Liver (tissue), 9 donors: Measurements from ENCODE around the gene CDK13. TPM values are rescaled to one million over a fixed set of nuclear protein-coding genes. Genes with fewer than 3 reads are reported as not detected.
"Not testable (repeated sequence)": the region's sequence is repeated elsewhere in the genome, so short reads cannot be mapped to it uniquely, and the experiment has no call there.

Source experiments
- DNase-seq: peaks from one replicate; pipeline ENCODE4 v3.0.0-alpha.2; 2017; ENCODE audit warnings: low spot score
- H3K27ac ChIP-seq, 2 donors: one replicate each; pipeline ENCODE4 v1.7.0; 2013; ENCODE audit warnings: inconsistent platforms in 2 of 2, low read length in 2 of 2, control low read depth in 1 of 2, low read depth in 1 of 2, mild to moderate bottlenecking in 1 of 2
- H3K27me3 ChIP-seq, 4 donors: one replicate each; pipeline versions ENCODE4 v1.6.1 to v1.7.0; 2013; ENCODE audit warnings: low read length in 3 of 4, inconsistent platforms in 1 of 4, mild to moderate bottlenecking in 1 of 4, moderate library complexity in 1 of 4; ENCODE audit not compliant: control insufficient read depth in 4 of 4, insufficient read depth in 4 of 4
- H3K36me3 ChIP-seq, 4 donors: one replicate each; pipeline versions ENCODE4 v1.6.1 to v1.7.0; 2013; ENCODE audit warnings: low read length in 3 of 4, mild to moderate bottlenecking in 3 of 4, low read depth in 1 of 4, moderate library complexity in 1 of 4; ENCODE audit not compliant: control insufficient read depth in 4 of 4, insufficient read depth in 3 of 4
- H3K4me1 ChIP-seq, 4 donors: one replicate each; pipeline versions ENCODE4 v1.6.1 to v1.7.0; 2013; ENCODE audit warnings: low read length in 3 of 4, mild to moderate bottlenecking in 3 of 4, moderate library complexity in 1 of 4; ENCODE audit not compliant: control insufficient read depth in 4 of 4, insufficient read depth in 4 of 4
- H3K4me3 ChIP-seq, 3 donors: one replicate each; pipeline versions ENCODE4 v1.6.1 to v1.7.0; 2013; ENCODE audit warnings: low read length in 3 of 3, control low read depth in 1 of 3, low read depth in 1 of 3, mild to moderate bottlenecking in 1 of 3
- H3K9ac ChIP-seq, 2 donors: one replicate each; pipeline ENCODE4 v1.7.0; 2013; ENCODE audit warnings: low read length in 2 of 2, mild to moderate bottlenecking in 2 of 2, moderate library complexity in 2 of 2, control low read depth in 1 of 2, low read depth in 1 of 2
- H3K9me3 ChIP-seq, 4 donors: one replicate each; pipeline versions ENCODE4 v1.6.1 to v1.7.0; 2013; ENCODE audit warnings: low read length in 3 of 4; ENCODE audit not compliant: control insufficient read depth in 4 of 4
- CTCF ChIP-seq: fragments of 150-350 bp; IDR thresholded peaks from 2 replicates; pipeline ENCODE4 v1.5.1; 2017; ENCODE audit warnings: improper control_type of control experiment, low read depth, low read length; ENCODE audit not compliant: missing input control
- FOXA1 ChIP-seq: IDR thresholded peaks from 2 replicates; pipeline ENCODE4 v1.6.1; 2016; ENCODE audit warnings: antibody characterized with exemption
- FOXA2 ChIP-seq: IDR thresholded peaks from 2 replicates; pipeline ENCODE4 v1.6.1; 2016; ENCODE audit warnings: antibody characterized with exemption
- GABPA ChIP-seq, 2 donors: IDR thresholded peaks in 1 of 2; conservative IDR thresholded peaks in 1 of 2; 2 replicates each; pipeline ENCODE4 v1.6.1; 2016; ENCODE audit warnings: antibody characterized with exemption in 2 of 2, mild to moderate bottlenecking in 1 of 2, moderate library complexity in 1 of 2
- HNF4A ChIP-seq, 2 donors: conservative IDR thresholded peaks; 2 replicates each; pipeline ENCODE4 v1.6.1; 2016; ENCODE audit warnings: antibody characterized with exemption in 2 of 2, mild to moderate bottlenecking in 2 of 2
- NR2F2 ChIP-seq: IDR thresholded peaks from 2 replicates; pipeline ENCODE4 v1.6.1; 2016; ENCODE audit warnings: antibody characterized with exemption
- RAD21 ChIP-seq, 2 donors: IDR thresholded peaks; 2 replicates each; pipeline ENCODE4 v1.6.1; 2016; ENCODE audit warnings: antibody characterized with exemption in 2 of 2, mild to moderate bottlenecking in 2 of 2
- SP1 ChIP-seq: IDR thresholded peaks from 2 replicates; pipeline ENCODE4 v1.6.1; 2018; ENCODE audit warnings: antibody characterized with exemption, mild to moderate bottlenecking
- YY1 ChIP-seq: IDR thresholded peaks from 2 replicates; pipeline ENCODE4 v1.6.1; 2016; ENCODE audit warnings: antibody characterized with exemption, mild to moderate bottlenecking
- WGBS: extraction: QIAGEN DNeasy Blood & Tissue Kit; methylation state at CpG from one replicate; pipeline ENCODE4 v1.1.7; 2013; 5-methylcytosine and 5-hydroxymethylcytosine counted together
- polyA plus RNA-seq, 2 donors: library from polyadenylated mRNA; stranded (reverse) in 1 of 2; unstranded in 1 of 2; fragments of 200-250 nt in 1 of 2; fragments of >200 nt in 1 of 2; fragmentation: Nextera tagmentation in 1 of 2; extraction: Ambion mirVana in 1 of 2; gene quantifications; one replicate each; pipeline versions ENCODE4 v1.2.1 to v1.2.3, GENCODE V29; 2013 to 2015
- total RNA-seq, 2 donors: library from RNA; depleted of rRNA; stranded (reverse); fragments of >200 nt; gene quantifications; one replicate each; pipeline ENCODE4 v1.2.3, GENCODE V29; 2014
- TF ChIP-seq, protein P1 (sequence below): IDR thresholded peaks from 2 replicates; pipeline ENCODE4 v1.6.1; 2016; ENCODE audit warnings: antibody characterized with exemption
- TF ChIP-seq, protein P2 (sequence below): IDR thresholded peaks from 2 replicates; pipeline ENCODE4 v1.6.1; 2016; ENCODE audit warnings: antibody characterized with exemption
- donor health status: healthy.
- donor health status: healthy.
- donor health status: healthy.
- donor health status: healthy.
- donor health status: healthy.

CDK13 gene
- total and polyA plus RNA-seq, 4 donors: 8.8 to 51.1 (median 23.2) TPM

GRCh38 chr7:40138973-40139372 lies 188.9 kb downstream of the CDK13 start (continued):
- TF ChIP-seq, protein P1, sequence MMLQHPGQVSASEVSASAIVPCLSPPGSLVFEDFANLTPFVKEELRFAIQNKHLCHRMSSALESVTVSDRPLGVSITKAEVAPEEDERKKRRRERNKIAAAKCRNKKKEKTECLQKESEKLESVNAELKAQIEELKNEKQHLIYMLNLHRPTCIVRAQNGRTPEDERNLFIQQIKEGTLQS: no peak

DNA sequence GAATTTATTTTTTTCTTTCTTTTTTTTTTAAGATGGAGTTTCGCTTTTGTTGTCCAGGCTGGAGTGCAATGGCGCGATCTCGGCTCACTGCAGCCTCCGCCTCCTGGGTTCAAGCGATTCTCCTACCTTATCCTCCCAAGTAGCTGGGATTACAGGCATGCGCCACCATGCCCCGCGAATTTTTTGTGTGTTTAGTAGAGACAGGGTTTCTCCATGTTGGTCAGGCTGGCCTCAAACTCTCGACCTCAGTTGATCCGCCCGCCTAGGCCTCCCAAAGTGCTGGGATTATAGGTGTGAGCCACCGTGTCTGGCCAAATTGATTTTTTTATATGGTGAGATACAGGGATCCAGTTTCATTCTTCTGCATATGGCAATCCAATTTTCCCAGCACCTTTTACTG lies 189.8 kb downstream of the CDK13 start:
- DNase-seq, H3K36me3 ChIP-seq, H3K27me3 ChIP-seq, H3K9ac ChIP-seq, H3K4me3 ChIP-seq, H3K27ac ChIP-seq, H3K9me3 ChIP-seq: not testable (repeated sequence)
- 97% methylated on average over 13 of the region's 13 CpGs for WGBS
- H3K4me1 ChIP-seq: peaks cover 0 to 12% (median 3%) of the 10 kb centered on the region in 4 donors

- not testable (repeated sequence) for H3K36me3 ChIP-seq, H3K27me3 ChIP-seq, H3K4me3 ChIP-seq, H3K27ac ChIP-seq, H3K9me3 ChIP-seq, H3K4me1 ChIP-seq, DNase-seq, H3K9ac ChIP-seq
- WGBS: 94% methylated on average over 5 of the region's 5 CpGs
Observed at GRCh38 chr7:40141916-40142315, 191.9 kb downstream of the CDK13 start.

GRCh38 chr7:40145596-40146130 lies 195.6 kb downstream of the CDK13 start:
- not testable (repeated sequence) for H3K9me3 ChIP-seq, H3K4me3 ChIP-seq, H3K27ac ChIP-seq, DNase-seq, H3K4me1 ChIP-seq, H3K36me3 ChIP-seq, H3K9ac ChIP-seq, H3K27me3 ChIP-seq
- 56% methylated on average over 3 of the region's 3 CpGs for WGBS

GRCh38 chr7:40147371-40148246 lies 197.6 kb downstream of the CDK13 start:
- 88% methylated on average over 19 of the region's 19 CpGs for WGBS
- no peak for DNase-seq
- H3K27me3 ChIP-seq: no peaks in the 10 kb centered on the region
- TF ChIP-seq YY1 (no peak), NR2F2 (no peak), RAD21 (IDR thresholded peaks at IDR 0.05) (no peak), FOXA1 (no peak), FOXA2 (no peak), HNF4A (conservative IDR thresholded peaks at IDR 0.05) (no peak), SP1 (no peak), CTCF (no peak), GABPA (IDR thresholded peaks at IDR 0.05 in 1 of 2, conservative IDR thresholded peaks at IDR 0.05 in 1 of 2) (no peak)
- TF ChIP-seq, protein P2, sequence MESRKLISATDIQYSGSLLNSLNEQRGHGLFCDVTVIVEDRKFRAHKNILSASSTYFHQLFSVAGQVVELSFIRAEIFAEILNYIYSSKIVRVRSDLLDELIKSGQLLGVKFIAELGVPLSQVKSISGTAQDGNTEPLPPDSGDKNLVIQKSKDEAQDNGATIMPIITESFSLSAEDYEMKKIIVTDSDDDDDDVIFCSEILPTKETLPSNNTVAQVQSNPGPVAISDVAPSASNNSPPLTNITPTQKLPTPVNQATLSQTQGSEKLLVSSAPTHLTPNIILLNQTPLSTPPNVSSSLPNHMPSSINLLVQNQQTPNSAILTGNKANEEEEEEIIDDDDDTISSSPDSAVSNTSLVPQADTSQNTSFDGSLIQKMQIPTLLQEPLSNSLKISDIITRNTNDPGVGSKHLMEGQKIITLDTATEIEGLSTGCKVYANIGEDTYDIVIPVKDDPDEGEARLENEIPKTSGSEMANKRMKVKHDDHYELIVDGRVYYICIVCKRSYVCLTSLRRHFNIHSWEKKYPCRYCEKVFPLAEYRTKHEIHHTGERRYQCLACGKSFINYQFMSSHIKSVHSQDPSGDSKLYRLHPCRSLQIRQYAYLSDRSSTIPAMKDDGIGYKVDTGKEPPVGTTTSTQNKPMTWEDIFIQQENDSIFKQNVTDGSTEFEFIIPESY: no peak
- peaks cover 0 to 2% (median 0%) of the 10 kb centered on the region in 4 donors for H3K4me1 ChIP-seq
- H3K27ac ChIP-seq: no peak overlapping the region
- H3K9ac ChIP-seq: no peak overlapping the region
- no peak overlapping the region for H3K4me3 ChIP-seq
- no peaks in the 10 kb centered on the region for H3K9me3 ChIP-seq
- H3K36me3 ChIP-seq: peaks cover 0 to under 1% (median 0%) of the 10 kb centered on the region in 4 donors

GRCh38 chr7:40148247-40148580 lies 198.2 kb downstream of the CDK13 start:
- H3K27ac ChIP-seq, H3K4me3 ChIP-seq, H3K27me3 ChIP-seq, H3K36me3 ChIP-seq, H3K9me3 ChIP-seq, H3K4me1 ChIP-seq, H3K9ac ChIP-seq, DNase-seq: not testable (repeated sequence)
- WGBS: 96% methylated on average over 7 of the region's 7 CpGs
